H9 (cell line): ENCODE measurements around the gene EPHB2. TPM values are rescaled to one million over a fixed set of nuclear protein-coding genes. Genes with fewer than 3 reads are reported as not detected.

Experiments used
- DNase-seq: peaks from one replicate; pipeline ENCODE4 v3.0.0-alpha.2; 2017
- H2AFZ ChIP-seq: one replicate; pipeline ENCODE4 v1.6.1; 2013; ENCODE audit warnings: mild to moderate bottlenecking, low read length, control low read depth, moderate library complexity
- H2AK5ac ChIP-seq: 2 replicates; pipeline ENCODE4 v1.6.1; 2013; ENCODE audit warnings: low read length, control low read depth, mixed read lengths; ENCODE audit not compliant: insufficient read length
- H2BK120ac ChIP-seq: one replicate; pipeline ENCODE4 v1.6.1; 2013; ENCODE audit warnings: low read depth, mild to moderate bottlenecking, low read length, control low read depth, inconsistent platforms; ENCODE audit not compliant: poor library complexity, severe bottlenecking
- H2BK12ac ChIP-seq: 2 replicates; pipeline ENCODE4 v1.6.1; 2013; ENCODE audit warnings: low read length, control low read depth, mixed read lengths, low read depth; ENCODE audit not compliant: insufficient read length
- H2BK15ac ChIP-seq: 2 replicates; pipeline ENCODE4 v1.6.1; 2013; ENCODE audit warnings: low read depth, low read length, control low read depth
- H2BK20ac ChIP-seq: one replicate; pipeline ENCODE4 v1.6.1; 2013; ENCODE audit warnings: low read depth, mild to moderate bottlenecking, low read length, control low read depth, inconsistent platforms; ENCODE audit not compliant: poor library complexity, severe bottlenecking
- H2BK5ac ChIP-seq: 2 replicates; pipeline ENCODE4 v1.6.1; 2013; ENCODE audit warnings: low read length, control low read depth, mixed read lengths; ENCODE audit not compliant: insufficient read length
- H3K14ac ChIP-seq: 2 replicates; pipeline ENCODE4 v1.6.1; 2013; ENCODE audit warnings: low read length, control low read depth; ENCODE audit not compliant: insufficient read depth
- H3K18ac ChIP-seq: 2 replicates; pipeline ENCODE4 v1.6.1; 2013; ENCODE audit warnings: low read depth, mild to moderate bottlenecking, mixed read lengths, low read length, control low read depth; ENCODE audit not compliant: insufficient read length
- H3K23ac ChIP-seq: 2 replicates; pipeline ENCODE4 v1.6.1; 2013; ENCODE audit warnings: low read length, control low read depth, mixed read lengths, low read depth; ENCODE audit not compliant: insufficient read length
- H3K23me2 ChIP-seq: 2 replicates; pipeline ENCODE4 v1.6.1; 2013; ENCODE audit warnings: low read depth, mild to moderate bottlenecking, mixed read lengths, low read length, control low read depth; ENCODE audit not compliant: insufficient read length, poor library complexity, severe bottlenecking
- H3K27ac ChIP-seq: 2 replicates; pipeline ENCODE4 v1.5.1; 2013; ENCODE audit warnings: low read length, control low read depth, mixed read lengths, low read depth; ENCODE audit not compliant: insufficient read length
- H3K27me3 ChIP-seq: 2 replicates; pipeline ENCODE4 v1.6.1; 2013; ENCODE audit warnings: low read length, control low read depth, inconsistent platforms; ENCODE audit not compliant: insufficient read depth
- H3K4ac ChIP-seq: 2 replicates; pipeline ENCODE4 v1.6.1; 2013; ENCODE audit warnings: low read depth, mild to moderate bottlenecking, control low read depth, inconsistent platforms, low read length, moderate library complexity
- H3K4me1 ChIP-seq: 2 replicates; pipeline ENCODE4 v1.6.1; 2013; ENCODE audit warnings: low read length, control low read depth, inconsistent platforms; ENCODE audit not compliant: insufficient read depth
- H3K4me2 ChIP-seq: 2 replicates; pipeline ENCODE4 v1.6.1; 2013; ENCODE audit warnings: low read length, control low read depth, mixed read lengths; ENCODE audit not compliant: insufficient read length, insufficient read depth
- H3K56ac ChIP-seq: 2 replicates; pipeline ENCODE4 v1.6.1; 2013; ENCODE audit warnings: low read depth, mild to moderate bottlenecking, mixed read lengths, low read length, control low read depth; ENCODE audit not compliant: insufficient read length
- H3K79me1 ChIP-seq: 2 replicates; pipeline ENCODE4 v1.6.1; 2013; ENCODE audit warnings: low read depth, mild to moderate bottlenecking, moderate library complexity, low read length, control low read depth, inconsistent platforms; ENCODE audit not compliant: insufficient read depth, poor library complexity, severe bottlenecking
- H3K79me2 ChIP-seq: 2 replicates; pipeline ENCODE4 v1.6.1; 2013; ENCODE audit warnings: low read length, control low read depth, inconsistent platforms; ENCODE audit not compliant: insufficient read depth
- H3K9ac ChIP-seq: 2 replicates; pipeline ENCODE4 v1.6.1; 2013; ENCODE audit warnings: low read length, control low read depth, mixed read lengths; ENCODE audit not compliant: insufficient read length; ENCODE audit errors: extremely low read depth
- H3K9me3 ChIP-seq: one replicate; pipeline ENCODE4 v1.6.1; 2013; ENCODE audit warnings: low read depth, low read length, inconsistent platforms; ENCODE audit not compliant: control insufficient read depth
- H3T11ph ChIP-seq: one replicate; pipeline ENCODE4 v1.6.1; 2013; ENCODE audit warnings: mild to moderate bottlenecking, low read length, control low read depth, inconsistent platforms
- H4K20me1 ChIP-seq: one replicate; pipeline ENCODE4 v1.6.1; 2013; ENCODE audit not compliant: control insufficient read depth, insufficient read length, insufficient read depth
- H4K5ac ChIP-seq: 2 replicates; pipeline ENCODE4 v1.6.1; 2013; ENCODE audit warnings: low read depth, mild to moderate bottlenecking, mixed read lengths, low read length, control low read depth; ENCODE audit not compliant: insufficient read length
- H4K8ac ChIP-seq: replicated peaks from 2 replicates; pipeline ENCODE4 v1.6.1; 2013; ENCODE audit warnings: low read length, control low read depth, mixed read lengths, low read depth; ENCODE audit not compliant: insufficient read length
- H4K91ac ChIP-seq: 2 replicates; pipeline ENCODE4 v1.6.1; 2013; ENCODE audit warnings: low read depth, mild to moderate bottlenecking, moderate library complexity, mixed read lengths, low read length, control low read depth; ENCODE audit not compliant: insufficient read length
- H3K27ac Mint-ChIP-seq, 3 experiments: 2 replicates in 2 of 3; 3 replicates in 1 of 3; pipeline ENCODE4 v1.8.0; 2020 to 2021; ENCODE audit warnings: mixed read lengths in 3 of 3, mild to moderate bottlenecking in 1 of 3, moderate library complexity in 1 of 3
- H3K27me3 Mint-ChIP-seq: 2 replicates; pipeline ENCODE4 v1.8.0; 2021; ENCODE audit warnings: low read depth, mild to moderate bottlenecking, moderate library complexity, mixed read lengths
- H3K36me3 Mint-ChIP-seq, 3 experiments: 2 replicates in 2 of 3; 3 replicates in 1 of 3; pipeline ENCODE4 v1.8.0; 2020 to 2021; ENCODE audit warnings: low read depth in 3 of 3, mixed read lengths in 3 of 3; ENCODE audit not compliant: insufficient read depth in 1 of 3
- H3K4me1 Mint-ChIP-seq, 2 experiments: 2 replicates each; pipeline ENCODE4 v1.8.0; 2020; ENCODE audit warnings: mixed read lengths in 2 of 2
- H3K4me3 Mint-ChIP-seq, 2 experiments: 2 replicates in 1 of 2; 3 replicates in 1 of 2; pipeline ENCODE4 v1.8.0; 2020 to 2021; ENCODE audit warnings: mild to moderate bottlenecking in 2 of 2, mixed read lengths in 2 of 2, moderate library complexity in 1 of 2
- H3K9me3 Mint-ChIP-seq, 2 experiments: 2 replicates in 1 of 2; 3 replicates in 1 of 2; pipeline ENCODE4 v1.8.0; 2020; ENCODE audit warnings: mild to moderate bottlenecking in 2 of 2, mixed read lengths in 2 of 2, moderate library complexity in 1 of 2
- CTCF ChIP-seq: fragments of 200-600 bp; sonication (generic); conservative IDR thresholded peaks from 3 replicates; pipeline ENCODE4 v1.8.0; 2021; ENCODE audit warnings: antibody characterized with exemption, mild to moderate bottlenecking
- WGBS: extraction: QIAGEN DNeasy Blood & Tissue Kit; methylation state at CpG from one replicate; pipeline ENCODE4 v1.1.7; 2013; ENCODE audit warnings: missing lambda C conversion rate, low lambda C conversion rate, mixed read lengths; ENCODE audit not compliant: insufficient read length; ENCODE audit errors: extremely low coverage; 5-methylcytosine and 5-hydroxymethylcytosine counted together
- total RNA-seq: library from RNA; stranded (reverse); gene quantifications from 2 replicates; pipeline ENCODE4 v1.2.1, GENCODE V29; 2021

The EPHB2 gene
- total RNA-seq, 1 experiment from 2014 or later, result 9.5 TPM

- H3K23ac ChIP-seq, result no peak overlapping the region
- no peak overlapping the region for H3K4me2 ChIP-seq
- H3K27me3 Mint-ChIP-seq, result no peaks in the 10 kb centered on the region; the same call in 1 of the 2 replicates
- WGBS, result no CpG with 5 or more reads among the region's 6 CpGs
- no peaks in the 10 kb centered on the region for H3K23me2 ChIP-seq
- H3K4me1 ChIP-seq, result peaks cover 4% of the 10 kb centered on the region; the same call in 1 of the 2 replicates
- no peak overlapping the region for H2AFZ ChIP-seq
- H2BK12ac ChIP-seq, result no peak overlapping the region
- H3K4me3 Mint-ChIP-seq, result no peak overlapping the region; a peak in 1 of 5 replicates
- no peaks in the 10 kb centered on the region for H3K79me2 ChIP-seq
- H3K9me3 Mint-ChIP-seq, result no peaks in the 10 kb centered on the region
- no peak overlapping the region for H2BK15ac ChIP-seq
- H3K27ac ChIP-seq, result no peak overlapping the region
- H4K8ac ChIP-seq, result no peak overlapping the region
- no peak overlapping the region for H2BK5ac ChIP-seq
- H3K4me1 Mint-ChIP-seq, result peaks cover 35 to 44% of the 10 kb centered on the region in 2 experiments
- H3K56ac ChIP-seq, result no peak overlapping the region
- H3K4ac ChIP-seq, result no peak overlapping the region
- no peak overlapping the region for H2BK120ac ChIP-seq
- no peak overlapping the region for H3T11ph ChIP-seq
- H4K20me1 ChIP-seq, result no peaks in the 10 kb centered on the region
- H3K79me1 ChIP-seq, result no peaks in the 10 kb centered on the region
- H3K14ac ChIP-seq, result no peak overlapping the region
- TF ChIP-seq CTCF, result 0 out of 3 replicates have a peak, but pooled peaks have one; percentile 20
- H3K9ac ChIP-seq, result no peak overlapping the region
- no peak overlapping the region for H4K91ac ChIP-seq
- H2BK20ac ChIP-seq, result no peak overlapping the region
- peak overlapping the region in 1 of 3 experiments; percentile 54; a peak in 2 of 7 replicates for H3K27ac Mint-ChIP-seq
- no peak overlapping the region for H3K18ac ChIP-seq
- H2AK5ac ChIP-seq, result no peak overlapping the region
- H3K36me3 Mint-ChIP-seq, result no peaks in the 10 kb centered on the region
- no peak overlapping the region for H4K5ac ChIP-seq
- DNase-seq, result no peak
- H3K27me3 ChIP-seq, result no peaks in the 10 kb centered on the region
- H3K9me3 ChIP-seq, result no peaks in the 10 kb centered on the region
Observed at GRCh38 chr1:22830041-22830566, 119.5 kb downstream of the EPHB2 start.
